GM10847 (cell line): ENCODE measurements around the gene DAB2IP.

Source experiments
- POLR2A ChIP-seq: IDR thresholded peaks from 2 replicates; pipeline ENCODE4 v1.6.1; 2011; ENCODE audit not compliant: insufficient read length; ENCODE audit errors: extremely low read depth

The DAB2IP gene

GRCh38 chr9:121754655-121755436 is 103.4 kb downstream of the DAB2IP start:
- TF ChIP-seq POLR2A = no peak

GRCh38 chr9:121755581-121755980 is 104.1 kb downstream of the DAB2IP start:
- TF ChIP-seq POLR2A = no peak

- TF ChIP-seq POLR2A = no peak
Observed at GRCh38 chr9:121756474-121757280, 105.2 kb downstream of the DAB2IP start.

DNA sequence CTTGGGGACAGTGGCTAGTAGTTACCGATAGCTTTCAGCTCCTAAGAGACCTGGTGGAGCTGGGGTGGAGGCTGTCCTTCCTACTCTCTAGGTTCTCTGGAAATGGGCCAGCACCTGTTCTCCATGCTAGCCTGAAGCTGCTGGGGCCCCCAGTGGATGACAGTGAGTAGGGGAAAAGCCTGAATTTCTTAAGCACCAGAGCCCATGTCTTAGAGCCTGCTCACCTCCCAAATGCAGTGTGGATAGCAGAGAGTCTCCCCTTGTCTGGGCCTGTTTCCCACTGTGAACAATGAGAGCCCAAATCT is 105.8 kb downstream of the DAB2IP start:
- TF ChIP-seq POLR2A = no peak

DNA sequence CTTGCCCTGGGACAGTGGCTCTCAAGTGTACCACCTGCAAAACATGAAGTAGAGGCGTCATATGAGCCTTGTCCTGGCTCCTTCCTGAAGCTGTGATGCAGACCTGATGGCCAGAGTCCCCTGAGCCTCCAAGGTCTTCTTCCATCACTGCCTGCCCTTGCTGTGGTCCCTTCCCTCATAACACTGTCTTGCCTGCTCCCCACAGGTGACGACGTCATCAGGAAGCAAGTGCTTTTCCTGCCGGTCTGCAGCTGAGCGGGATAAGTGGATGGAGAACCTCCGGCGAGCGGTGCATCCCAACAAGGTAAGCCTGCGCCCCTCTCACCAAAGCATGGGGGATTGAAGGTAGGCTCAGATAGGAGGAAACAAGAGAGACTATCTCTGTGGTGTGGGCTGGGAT is 107.3 kb downstream of the DAB2IP start:
- TF ChIP-seq POLR2A = no peak

DNA sequence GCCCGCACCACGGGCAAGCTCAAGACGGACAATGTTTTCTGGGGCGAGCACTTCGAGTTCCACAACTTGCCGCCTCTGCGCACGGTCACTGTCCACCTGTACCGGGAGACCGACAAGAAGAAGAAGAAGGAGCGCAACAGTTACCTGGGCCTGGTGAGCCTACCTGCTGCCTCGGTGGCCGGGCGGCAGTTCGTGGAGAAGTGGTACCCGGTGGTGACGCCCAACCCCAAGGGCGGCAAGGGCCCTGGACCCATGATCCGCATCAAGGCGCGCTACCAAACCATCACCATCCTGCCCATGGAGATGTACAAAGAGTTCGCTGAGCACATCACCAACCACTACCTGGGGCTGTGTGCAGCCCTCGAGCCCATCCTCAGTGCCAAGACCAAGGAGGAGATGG is 108.6 kb downstream of the DAB2IP start:
- TF ChIP-seq POLR2A = no peak

GRCh38 chr9:121760571-121760970 is 109.1 kb downstream of the DAB2IP start:
- TF ChIP-seq POLR2A = no peak

- no peak for TF ChIP-seq POLR2A
Observed at GRCh38 chr9:121763131-121763530, 111.7 kb downstream of the DAB2IP start.

GRCh38 chr9:121763561-121764370 is 112.3 kb downstream of the DAB2IP start:
- no peak for TF ChIP-seq POLR2A

GRCh38 chr9:121764371-121764730 is 112.9 kb downstream of the DAB2IP start:
- TF ChIP-seq POLR2A = no peak

DNA sequence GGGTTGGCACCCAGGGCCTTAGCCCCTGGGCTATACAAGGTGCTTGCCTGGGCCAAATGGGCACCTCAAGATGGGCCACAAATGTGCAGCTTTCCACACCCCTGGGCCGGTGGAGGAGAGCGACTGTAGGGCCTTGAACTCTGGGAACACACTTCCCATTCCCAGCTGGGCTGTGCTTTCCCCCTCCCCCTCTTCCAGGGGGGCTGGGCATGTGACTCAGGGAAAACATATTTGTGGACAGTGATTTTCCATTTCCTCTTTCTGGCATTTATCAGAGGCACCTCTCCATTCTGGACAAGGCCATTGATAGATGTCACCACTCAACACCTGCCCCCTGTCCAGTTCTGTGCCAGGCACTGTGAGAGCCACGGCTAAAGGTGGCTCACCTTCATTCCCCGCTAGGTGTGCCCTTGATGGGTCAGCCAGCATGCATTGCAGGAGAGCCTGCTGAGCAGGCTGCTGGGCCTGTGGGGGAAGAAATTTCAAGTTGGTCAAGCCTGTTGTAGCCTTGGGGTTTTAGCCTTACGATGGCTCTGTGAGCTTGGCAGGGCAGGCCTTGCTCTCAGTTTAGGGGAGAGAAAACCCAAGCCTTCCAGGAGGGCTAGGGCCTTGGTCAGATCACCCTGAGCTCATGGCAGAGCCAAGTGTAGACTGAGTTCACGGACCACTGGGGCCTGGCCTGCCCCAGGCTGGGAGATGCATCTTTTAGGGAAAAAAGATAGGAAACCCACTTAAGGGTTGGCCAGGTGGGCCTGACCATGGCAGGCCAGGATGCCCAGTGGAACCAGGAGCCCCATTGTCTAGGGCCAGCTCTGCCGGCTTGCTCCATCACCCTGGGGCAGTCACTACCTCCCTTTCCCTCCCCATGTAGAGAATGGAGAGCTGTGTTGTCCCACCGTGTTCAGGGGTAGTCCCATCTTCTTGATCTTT is 113.9 kb downstream of the DAB2IP start:
- no peak for TF ChIP-seq POLR2A

DNA sequence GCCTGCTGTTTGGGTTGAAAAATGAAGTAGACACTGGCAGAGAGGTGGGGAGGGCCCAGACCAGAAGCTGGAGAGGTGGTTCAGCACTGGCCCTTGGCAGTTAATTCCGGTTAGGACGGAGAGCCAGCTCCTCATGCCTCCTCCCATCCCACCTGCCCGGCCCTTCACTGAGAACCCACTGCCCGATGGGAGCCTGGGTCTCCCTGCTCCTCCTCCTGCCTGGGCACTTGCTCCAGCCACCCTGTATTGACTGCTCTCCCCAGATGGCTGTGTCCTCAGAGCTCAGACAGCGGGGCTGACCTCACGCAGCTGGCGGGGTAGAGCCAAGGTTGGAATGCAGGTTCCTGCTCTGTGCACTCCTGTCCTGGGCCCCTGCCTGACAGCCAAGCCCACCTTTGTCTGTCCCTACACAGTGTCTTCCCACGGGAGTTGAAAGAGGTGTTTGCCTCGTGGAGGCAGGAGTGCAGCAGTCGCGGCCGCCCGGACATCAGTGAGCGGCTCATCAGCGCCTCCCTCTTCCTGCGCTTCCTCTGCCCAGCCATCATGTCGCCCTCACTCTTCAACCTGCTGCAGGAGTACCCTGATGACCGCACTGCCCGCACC is 114.7 kb downstream of the DAB2IP start:
- no peak for TF ChIP-seq POLR2A

DNA sequence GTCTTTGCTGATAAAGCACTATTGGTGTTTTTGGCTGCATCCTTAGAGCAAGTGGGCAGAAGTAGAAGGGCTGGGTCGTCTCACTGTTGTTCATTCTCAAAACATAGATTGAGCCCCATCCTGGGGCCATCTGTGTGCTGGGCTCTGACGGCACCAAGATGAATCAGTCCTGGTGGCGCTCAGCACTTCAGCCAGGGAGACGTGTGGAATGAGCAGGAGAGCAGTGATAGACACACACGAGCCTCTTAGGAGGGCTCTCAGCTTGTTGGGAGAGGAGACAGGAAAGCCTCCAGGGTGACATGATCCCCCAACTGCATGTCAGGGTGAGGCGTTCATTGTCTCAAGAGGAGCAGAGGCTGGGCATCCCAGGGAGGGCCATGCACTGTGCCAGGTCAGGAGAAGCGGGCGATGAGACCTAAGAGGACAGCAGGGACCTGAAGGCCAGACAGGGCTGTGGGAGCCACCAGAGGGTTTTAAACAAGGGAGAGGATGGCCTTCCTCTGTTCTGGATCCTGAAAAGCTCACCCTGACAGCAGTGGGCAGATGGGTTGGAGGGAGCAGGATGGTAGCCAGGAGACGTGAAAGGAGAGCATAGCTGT is 115.8 kb downstream of the DAB2IP start:
- TF ChIP-seq POLR2A = no peak

GRCh38 chr9:121768416-121769015 is 117.1 kb downstream of the DAB2IP start:
- TF ChIP-seq POLR2A = no peak
